HG03378 (cell line): ENCODE measurements around the gene NDUFA6.
A peak's percentile ranks its signal among the peaks of the same experiment; 100 is the strongest.
"Not testable (repeated sequence)": the region's sequence is repeated elsewhere in the genome, so short reads cannot be mapped to it uniquely, and the experiment has no call there.

ENCODE experiments used
- ATAC-seq: cut with Tn5 transposase; IDR thresholded peaks from one replicate; pipeline ENCODE4 v1.9.1; 2021; ENCODE audit warnings: mild to moderate bottlenecking, moderate library complexity; ENCODE audit not compliant: unreplicated experiment

NDUFA6 gene

GRCh38 chr22:42090596-42091454 is at the start of gene NDUFA6:
NDUFA6 (minus strand) TSS chr22:42090772; CDS start chr22:42090744, 28 bp downstream.
- ATAC-seq, result peak; percentile 95

- ATAC-seq, result not testable (repeated sequence)
Measured at GRCh38 chr22:42140153-42140552, 49.6 kb upstream of the NDUFA6 start.

GRCh38 chr22:42139508-42139907 is 48.9 kb upstream of the NDUFA6 start:
- ATAC-seq, result not testable (repeated sequence)

- ATAC-seq, result no peak
Measured at GRCh38 chr22:42138972-42139371, 48.4 kb upstream of the NDUFA6 start.

GRCh38 chr22:42138122-42138770 is 47.7 kb upstream of the NDUFA6 start:
- ATAC-seq, result no peak

GRCh38 chr22:42135688-42136087 is 45.1 kb upstream of the NDUFA6 start:
- ATAC-seq, result not testable (repeated sequence)

GRCh38 chr22:42134100-42135020 is 43.8 kb upstream of the NDUFA6 start:
- no peak for ATAC-seq

GRCh38 chr22:42132457-42132856 is 41.9 kb upstream of the NDUFA6 start:
- ATAC-seq, result no peak

GRCh38 chr22:42131562-42131961 is 41.0 kb upstream of the NDUFA6 start:
- ATAC-seq, result no peak

GRCh38 chr22:42130639-42131431 is 40.3 kb upstream of the NDUFA6 start, which contains the start of gene CYP2D6:
CYP2D6 (minus strand) TSS chr22:42130810; CDS start chr22:42130791, 19 bp downstream.
- not testable (repeated sequence) for ATAC-seq

GRCh38 chr22:42130182-42130581 is 39.6 kb upstream of the NDUFA6 start:
- ATAC-seq, result not testable (repeated sequence)

- not testable (repeated sequence) for ATAC-seq
Measured at GRCh38 chr22:42128776-42129694, 38.5 kb upstream of the NDUFA6 start.

GRCh38 chr22:42128007-42128406 is 37.4 kb upstream of the NDUFA6 start:
- ATAC-seq, result not testable (repeated sequence)

GRCh38 chr22:42127606-42128005 is 37.0 kb upstream of the NDUFA6 start:
- no peak for ATAC-seq

- ATAC-seq, result not testable (repeated sequence)
Measured at GRCh38 chr22:42123529-42123928, 33.0 kb upstream of the NDUFA6 start.

GRCh38 chr22:42120231-42121021 is 29.9 kb upstream of the NDUFA6 start:
- ATAC-seq, result not testable (repeated sequence)

- no peak for ATAC-seq
Measured at GRCh38 chr22:42116848-42117424, 26.4 kb upstream of the NDUFA6 start.

GRCh38 chr22:42115420-42115830 is 24.9 kb upstream of the NDUFA6 start:
- not testable (repeated sequence) for ATAC-seq
